K562 (cell line): ENCODE results near the gene AP1M2. TPM values are rescaled to one million over a fixed set of nuclear protein-coding genes. Genes with fewer than 3 reads are reported as not detected.

Source experiments
- ARID2 ChIP-seq: fragments of 450-650 bp; IDR thresholded peaks from 2 replicates; pipeline ENCODE4 v1.6.1; 2017; ENCODE audit warnings: antibody characterized with exemption, mild to moderate bottlenecking
- FOXJ3 ChIP-seq: sonication (generic); formaldehyde crosslinking; IDR thresholded peaks from 2 replicates; pipeline ENCODE4 v1.4.0; 2020; ENCODE audit warnings: mild to moderate bottlenecking, missing genetic modification reagents
- JUND ChIP-seq, 2 experiments: IDR thresholded peaks; 2 replicates in 1 of 2; 3 replicates in 1 of 2; pipeline ENCODE4 v1.6.1; 2011; ENCODE audit warnings: borderline replicate concordance in 2 of 2, low read depth in 2 of 2, low read length in 2 of 2, improper control_type of control experiment in 1 of 2, missing biosample characterization in 1 of 2, missing genetic modification characterization in 1 of 2, missing genetic modification reagents in 1 of 2
- KDM1A ChIP-seq, 2 experiments: fragments of 450-650 bp; IDR thresholded peaks; 2 replicates each; pipeline ENCODE4 v1.6.1; 2016; ENCODE audit warnings: mild to moderate bottlenecking in 2 of 2
- NCOA4 ChIP-seq: fragments of 450-650 bp; IDR thresholded peaks from 2 replicates; pipeline ENCODE4 v1.6.1; 2018; ENCODE audit warnings: mild to moderate bottlenecking; ENCODE audit not compliant: partially characterized antibody
- NFIX ChIP-seq: fragments of 250-450 bp; sonication (Bioruptor Pico); IDR thresholded peaks from 2 replicates; pipeline ENCODE4 v1.4.0; 2020; ENCODE audit warnings: low read depth, mild to moderate bottlenecking, moderate library complexity
- RBM25 ChIP-seq: fragments of 200-400 bp; formaldehyde crosslinking; IDR thresholded peaks from 2 replicates; pipeline ENCODE4 v1.6.1; 2018; ENCODE audit warnings: low read length, low read depth, moderate library complexity; ENCODE audit not compliant: severe bottlenecking
- SMAD3 ChIP-seq: fragments of 450-650 bp; formaldehyde crosslinking; conservative IDR thresholded peaks from 2 replicates; pipeline ENCODE4 v1.4.0; 2020; ENCODE audit warnings: mild to moderate bottlenecking
- TAF9B ChIP-seq: fragments of 450-650 bp; IDR thresholded peaks from 2 replicates; pipeline ENCODE4 v1.6.1; 2018; ENCODE audit warnings: mild to moderate bottlenecking; ENCODE audit not compliant: partially characterized antibody
- ZFX ChIP-seq: sonication (generic); formaldehyde crosslinking; IDR thresholded peaks from 2 replicates; pipeline ENCODE4 v1.8.0; 2022; ENCODE audit warnings: mild to moderate bottlenecking, missing genetic modification reagents, moderate library complexity
- ZKSCAN1 ChIP-seq: fragments of 150-350 bp; IDR thresholded peaks from 2 replicates; pipeline ENCODE4 v1.6.1; 2016; ENCODE audit warnings: low read depth, low read length
- polyA plus RNA-seq, 8 experiments: library from polyadenylated mRNA; depleted of rRNA in 4 of 8; stranded (reverse) in 5 of 8; unstranded in 3 of 8; fragments of >200 nt; fragmentation: Nextera tagmentation in 2 of 8; fragmentation: Illumina TruSeq in 1 of 8; extraction: Ambion mirVana in 2 of 8; extraction: Trizol in 1 of 8; gene quantifications; 2 replicates each; pipeline versions ENCODE4 v1.2.1 to v1.2.3, GENCODE V29; 2011 to 2014; ENCODE audit warnings: inconsistent platforms in 1 of 8, missing spikeins in 1 of 8
- total RNA-seq, 7 experiments: library from RNA; depleted of rRNA in 6 of 7; stranded (reverse); fragments of >200 nt in 6 of 7; fragmentation: Illumina TruSeq in 2 of 7; extraction: Trizol in 2 of 7; gene quantifications; 2 replicates each; pipeline versions ENCODE4 v1.2.1 to v1.2.3, GENCODE V29; 2011 to 2021; ENCODE audit warnings: low replicate concordance in 1 of 7
- TF ChIP-seq, protein P1 (sequence below), 2 experiments: fragments of 450-650 bp; IDR thresholded peaks; 2 replicates each; pipeline ENCODE4 v1.6.1; 2016; ENCODE audit warnings: mild to moderate bottlenecking in 2 of 2, borderline replicate concordance in 1 of 2, low read depth in 1 of 2, moderate library complexity in 1 of 2
- TF ChIP-seq, protein P2 (sequence below): sonication (generic); formaldehyde crosslinking; IDR thresholded peaks from 2 replicates; pipeline ENCODE4 v1.8.1; 2023; ENCODE audit warnings: mild to moderate bottlenecking, missing genetic modification reagents

AP1M2 gene
- total and polyA plus RNA-seq, 9 of the 15 experiments (the other 6 are each of a cell fraction or from before 2014, with no cell fraction given) = 0.33 to 1.4 (median 0.89) TPM; not detected in 1

DNA sequence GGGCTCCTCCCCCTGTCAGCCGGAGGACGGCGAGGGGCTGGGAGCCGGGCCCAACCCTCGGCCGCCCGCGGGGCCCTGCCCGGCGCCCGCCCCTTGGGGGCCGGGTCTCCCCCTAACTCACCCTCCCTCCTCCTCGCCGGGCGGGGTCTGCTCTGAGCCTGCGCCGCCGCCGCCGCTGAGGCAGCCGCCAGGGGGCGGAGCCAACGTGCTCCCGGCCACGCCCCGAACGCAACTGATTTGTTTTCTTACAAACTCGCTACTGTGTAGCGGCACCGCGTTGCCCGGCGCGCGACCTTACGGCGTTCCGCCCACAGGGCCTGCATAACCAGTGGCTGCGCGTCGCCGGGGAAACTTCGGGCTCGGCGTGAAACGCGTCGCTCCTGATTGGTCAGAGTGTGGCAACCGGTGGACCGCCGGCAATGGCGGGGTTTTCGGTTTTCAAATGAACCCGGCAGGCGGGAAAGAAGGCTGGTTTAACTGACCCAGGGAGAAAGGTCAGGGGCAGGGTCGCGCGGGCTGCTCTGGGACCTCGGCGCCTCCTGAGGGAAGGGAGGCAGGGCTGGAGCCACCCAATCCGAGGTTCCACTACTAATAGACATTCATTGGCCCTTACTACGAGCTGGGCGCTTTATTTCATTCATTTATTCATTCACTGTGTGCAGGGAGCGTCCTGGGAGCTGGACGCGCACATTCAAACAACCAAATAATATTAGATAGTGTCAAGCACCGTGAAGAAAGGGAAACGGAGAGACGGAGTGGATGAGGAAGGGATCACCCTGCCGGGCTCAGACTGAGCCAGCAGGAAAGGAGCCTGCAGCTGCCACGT, 18.1 kb downstream of the AP1M2 start, which contains the start of gene CDKN2D (continued):
- TF ChIP-seq, protein P1, sequence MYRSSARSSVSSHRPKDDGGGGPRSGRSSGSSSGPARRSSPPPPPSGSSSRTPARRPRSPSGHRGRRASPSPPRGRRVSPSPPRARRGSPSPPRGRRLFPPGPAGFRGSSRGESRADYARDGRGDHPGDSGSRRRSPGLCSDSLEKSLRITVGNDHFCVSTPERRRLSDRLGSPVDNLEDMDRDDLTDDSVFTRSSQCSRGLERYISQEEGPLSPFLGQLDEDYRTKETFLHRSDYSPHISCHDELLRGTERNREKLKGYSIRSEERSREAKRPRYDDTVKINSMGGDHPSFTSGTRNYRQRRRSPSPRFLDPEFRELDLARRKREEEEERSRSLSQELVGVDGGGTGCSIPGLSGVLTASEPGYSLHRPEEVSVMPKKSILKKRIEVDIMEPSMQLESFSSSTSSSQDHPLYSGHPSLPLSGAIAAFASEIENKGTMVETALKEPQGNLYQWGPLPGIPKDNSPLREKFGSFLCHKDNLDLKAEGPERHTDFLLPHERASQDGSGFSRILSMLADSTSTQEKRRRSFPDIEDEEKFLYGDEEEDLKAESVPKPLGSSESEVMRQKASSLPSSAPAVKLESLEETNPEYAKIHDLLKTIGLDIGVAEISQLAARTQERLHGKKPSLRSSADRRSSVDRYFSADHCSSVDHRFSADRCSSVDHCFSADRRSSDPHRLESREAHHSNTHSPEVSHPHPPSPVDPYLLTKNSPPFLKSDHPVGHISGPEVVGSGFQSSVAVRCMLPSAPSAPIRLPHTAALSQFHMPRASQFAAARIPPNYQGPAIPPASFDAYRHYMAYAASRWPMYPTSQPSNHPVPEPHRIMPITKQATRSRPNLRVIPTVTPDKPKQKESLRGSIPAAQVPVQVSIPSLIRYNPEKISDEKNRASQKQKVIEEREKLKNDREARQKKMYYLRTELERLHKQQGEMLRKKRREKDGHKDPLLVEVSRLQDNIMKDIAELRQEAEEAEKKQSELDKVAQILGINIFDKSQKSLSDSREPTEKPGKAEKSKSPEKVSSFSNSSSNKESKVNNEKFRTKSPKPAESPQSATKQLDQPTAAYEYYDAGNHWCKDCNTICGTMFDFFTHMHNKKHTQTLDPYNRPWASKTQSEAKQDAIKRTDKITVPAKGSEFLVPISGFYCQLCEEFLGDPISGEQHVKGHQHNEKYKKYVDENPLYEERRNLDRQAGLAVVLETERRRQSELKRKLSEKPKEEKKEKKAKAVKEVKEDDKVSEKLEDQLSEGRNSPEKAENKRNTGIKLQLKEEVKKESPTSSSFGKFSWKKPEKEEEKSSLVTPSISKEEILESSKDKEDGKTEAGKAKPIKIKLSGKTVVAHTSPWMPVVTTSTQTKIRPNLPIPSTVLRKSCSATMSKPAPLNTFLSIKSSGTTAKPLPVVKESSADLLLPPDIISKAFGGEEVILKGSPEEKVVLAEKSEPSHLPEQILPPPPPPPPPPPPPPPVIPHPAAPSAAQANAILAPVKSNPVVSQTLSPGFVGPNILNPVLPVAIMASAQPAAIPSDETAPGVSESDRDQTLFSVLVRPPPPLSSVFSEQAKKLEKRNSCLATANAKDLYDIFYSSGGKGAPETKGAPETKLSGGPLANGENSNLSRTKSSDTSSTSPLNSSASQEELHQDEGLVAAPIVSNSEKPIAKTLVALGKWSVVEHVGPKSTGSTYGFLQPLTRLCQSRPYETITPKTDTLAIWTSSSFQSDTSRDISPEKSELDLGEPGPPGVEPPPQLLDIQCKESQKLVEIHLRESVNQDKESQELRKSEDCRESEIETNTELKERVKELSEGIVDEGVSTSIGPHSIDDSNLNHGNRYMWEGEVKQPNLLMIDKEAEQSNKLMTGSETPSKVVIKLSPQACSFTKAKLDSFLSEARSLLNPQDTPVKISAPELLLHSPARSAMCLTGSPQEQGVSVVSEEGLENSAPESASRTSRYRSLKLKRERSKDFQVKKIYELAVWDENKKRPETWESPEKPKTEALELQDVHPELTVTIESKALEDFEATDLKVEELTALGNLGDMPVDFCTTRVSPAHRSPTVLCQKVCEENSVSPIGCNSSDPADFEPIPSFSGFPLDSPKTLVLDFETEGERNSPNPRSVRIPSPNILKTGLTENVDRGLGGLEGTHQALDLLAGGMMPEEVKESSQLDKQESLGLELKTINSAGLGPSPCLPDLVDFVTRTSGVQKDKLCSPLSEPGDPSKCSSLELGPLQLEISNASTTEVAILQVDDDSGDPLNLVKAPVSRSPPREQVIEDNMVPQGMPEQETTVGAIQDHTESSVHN (IDR thresholded peaks at IDR 0.05; ENCODE audit: borderline replicate concordance in 1 of 2, low read depth in 1 of 2) = peak in 1 of 2 experiments; percentile 41; a peak in 1 of 4 replicates
- TF ChIP-seq NFIX (CRISPR knock-in tag) (no peak), FOXJ3 (CRISPR knock-in tag) (no peak), NCOA4 (no peak), ARID2 (no peak), ZFX (peak; percentile 89), ZKSCAN1 (no peak; the same call in 1 of the 2 replicates), RBM25 (peak; percentile 80), TAF9B (no peak), KDM1A (IDR thresholded peaks at IDR 0.05) (no peak), SMAD3 (CRISPR knock-in tag) (no peak), JUND (IDR thresholded peaks at IDR 0.05; ENCODE audit: borderline replicate concordance, low read depth, low read length) (peak; percentile 56), JUND (tag; IDR thresholded peaks at IDR 0.05; ENCODE audit: borderline replicate concordance, low read depth, low read length) (no peak; the same call in 2 of the 3 replicates)
- TF ChIP-seq, protein P2, sequence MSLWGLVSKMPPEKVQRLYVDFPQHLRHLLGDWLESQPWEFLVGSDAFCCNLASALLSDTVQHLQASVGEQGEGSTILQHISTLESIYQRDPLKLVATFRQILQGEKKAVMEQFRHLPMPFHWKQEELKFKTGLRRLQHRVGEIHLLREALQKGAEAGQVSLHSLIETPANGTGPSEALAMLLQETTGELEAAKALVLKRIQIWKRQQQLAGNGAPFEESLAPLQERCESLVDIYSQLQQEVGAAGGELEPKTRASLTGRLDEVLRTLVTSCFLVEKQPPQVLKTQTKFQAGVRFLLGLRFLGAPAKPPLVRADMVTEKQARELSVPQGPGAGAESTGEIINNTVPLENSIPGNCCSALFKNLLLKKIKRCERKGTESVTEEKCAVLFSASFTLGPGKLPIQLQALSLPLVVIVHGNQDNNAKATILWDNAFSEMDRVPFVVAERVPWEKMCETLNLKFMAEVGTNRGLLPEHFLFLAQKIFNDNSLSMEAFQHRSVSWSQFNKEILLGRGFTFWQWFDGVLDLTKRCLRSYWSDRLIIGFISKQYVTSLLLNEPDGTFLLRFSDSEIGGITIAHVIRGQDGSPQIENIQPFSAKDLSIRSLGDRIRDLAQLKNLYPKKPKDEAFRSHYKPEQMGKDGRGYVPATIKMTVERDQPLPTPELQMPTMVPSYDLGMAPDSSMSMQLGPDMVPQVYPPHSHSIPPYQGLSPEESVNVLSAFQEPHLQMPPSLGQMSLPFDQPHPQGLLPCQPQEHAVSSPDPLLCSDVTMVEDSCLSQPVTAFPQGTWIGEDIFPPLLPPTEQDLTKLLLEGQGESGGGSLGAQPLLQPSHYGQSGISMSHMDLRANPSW (CRISPR knock-in tag) = no peak; the same call in 1 of the 2 replicates
